IMR-90 (cell line): ENCODE results near the gene KTI12. TPM values are rescaled to one million over a fixed set of nuclear protein-coding genes. Genes with fewer than 3 reads are reported as not detected.
A peak's percentile ranks its signal among the peaks of the same experiment; 100 is the strongest.

Experiments
- ATAC-seq: fragments of 200-7000 bp; cut with Tn5 transposase; 2 replicates; pipeline ENCODE4 v1.9.1; 2020; ENCODE audit warnings: low read depth, mild to moderate bottlenecking, moderate library complexity
- BruUV-seq: library from RNA; stranded (reverse); fragments of 400-500 nt; replicated peaks from 2 replicates; lab custom pipeline; 2021; lab: Mats Ljungman, UMichigan
- CTCF ChIA-PET: fragments of 300-600 bp; formaldehyde crosslinking; extraction: SDS; loops from one replicate; lab custom pipeline; 2021; ENCODE audit warnings: antibody characterized with exemption; lab: Yijun Ruan, JAX
- POLR2A ChIA-PET: fragments of 300-600 bp; sonication (Branson Sonifier 250); formaldehyde crosslinking; loops from one replicate; lab custom pipeline; 2022; ENCODE audit warnings: antibody characterized with exemption; ENCODE audit not compliant: unreplicated experiment; lab: Charles Lee
- DNase-seq: peaks from one replicate; pipeline ENCODE4 v3.0.0; 2013
- H2AFZ ChIP-seq: replicated peaks from 2 replicates; pipeline ENCODE3; 2013; ENCODE audit warnings: low read length, mild to moderate bottlenecking; ENCODE audit not compliant: poor library complexity
- H2AK5ac ChIP-seq: 2 replicates; pipeline ENCODE4 v1.6.1; 2013; ENCODE audit warnings: low read depth, low read length, inconsistent platforms
- H2AK9ac ChIP-seq: replicated peaks from 2 replicates; pipeline ENCODE3; 2013; ENCODE audit warnings: mild to moderate bottlenecking, low read depth, low read length, moderate library complexity; ENCODE audit not compliant: poor library complexity
- H2BK120ac ChIP-seq: 2 replicates; pipeline ENCODE4 v1.6.1; 2013; ENCODE audit warnings: low read depth, low read length, inconsistent platforms
- H2BK15ac ChIP-seq: 3 replicates; pipeline ENCODE4 v1.6.1; 2013; ENCODE audit warnings: low read depth, low read length, inconsistent platforms
- H2BK20ac ChIP-seq: 2 replicates; pipeline ENCODE4 v1.6.1; 2013; ENCODE audit warnings: low read depth, mild to moderate bottlenecking, inconsistent platforms, low read length, moderate library complexity
- H2BK5ac ChIP-seq: 2 replicates; pipeline ENCODE4 v1.6.1; 2013; ENCODE audit warnings: mild to moderate bottlenecking, low read depth, low read length, inconsistent platforms; ENCODE audit not compliant: poor library complexity, severe bottlenecking
- H3K14ac ChIP-seq: replicated peaks from 2 replicates; pipeline ENCODE4 v1.6.1; 2013; ENCODE audit warnings: low read depth, low read length, inconsistent platforms
- H3K18ac ChIP-seq: 2 replicates; pipeline ENCODE4 v1.6.1; 2013; ENCODE audit warnings: low read depth, low read length, control low read depth
- H3K23ac ChIP-seq: 2 replicates; pipeline ENCODE4 v1.6.1; 2013; ENCODE audit warnings: low read depth, low read length, inconsistent platforms
- H3K27ac ChIP-seq: 2 replicates; pipeline ENCODE4 v1.5.1; 2013; ENCODE audit warnings: mild to moderate bottlenecking, control low read depth, low read length; ENCODE audit not compliant: insufficient read depth
- H3K27me3 ChIP-seq: 2 replicates; pipeline ENCODE4 v1.6.1; 2013; ENCODE audit warnings: low read length; ENCODE audit not compliant: control insufficient read depth, insufficient read depth
- H3K36me3 ChIP-seq: 2 replicates; pipeline ENCODE4 v1.6.1; 2013; ENCODE audit warnings: low read length, mixed read lengths; ENCODE audit not compliant: control insufficient read depth, insufficient read depth
- H3K4ac ChIP-seq: 2 replicates; pipeline ENCODE4 v1.6.1; 2013; ENCODE audit warnings: low read depth, low read length, inconsistent platforms
- H3K4me1 ChIP-seq: 2 replicates; pipeline ENCODE4 v1.6.1; 2013; ENCODE audit warnings: low read length, mixed read lengths; ENCODE audit not compliant: control insufficient read depth, insufficient read depth
- H3K4me2 ChIP-seq: 2 replicates; pipeline ENCODE4 v1.6.1; 2013; ENCODE audit warnings: low read depth, mild to moderate bottlenecking, control low read depth, low read length, moderate library complexity
- H3K4me3 ChIP-seq: 2 replicates; pipeline ENCODE4 v1.5.1; 2013; ENCODE audit warnings: low read depth, mild to moderate bottlenecking, control low read depth, low read length, moderate library complexity; ENCODE audit not compliant: insufficient read depth
- H3K56ac ChIP-seq: 2 replicates; pipeline ENCODE4 v1.6.1; 2013; ENCODE audit warnings: low read length, inconsistent platforms; ENCODE audit not compliant: insufficient read depth; ENCODE audit errors: extremely low read depth
- H3K79me1 ChIP-seq, 2 experiments: 2 replicates each; pipeline ENCODE4 v1.6.1; 2013; ENCODE audit warnings: low read length in 2 of 2, inconsistent platforms in 1 of 2, low read depth in 1 of 2
- H3K9ac ChIP-seq: 2 replicates; pipeline ENCODE4 v1.6.1; 2013; ENCODE audit warnings: low read depth, low read length, control low read depth
- H3K9me1 ChIP-seq: 2 replicates; pipeline ENCODE4 v1.6.1; 2013; ENCODE audit warnings: low read length, inconsistent platforms; ENCODE audit not compliant: insufficient read depth
- H3K9me3 ChIP-seq: 2 replicates; pipeline ENCODE4 v1.6.1; 2013; ENCODE audit warnings: low read length; ENCODE audit not compliant: control insufficient read depth, insufficient read depth
- H4K20me1 ChIP-seq: 2 replicates; pipeline ENCODE4 v1.6.1; 2013; ENCODE audit warnings: low read length, inconsistent platforms; ENCODE audit not compliant: insufficient read depth
- H4K5ac ChIP-seq: 2 replicates; pipeline ENCODE4 v1.6.1; 2013; ENCODE audit warnings: mild to moderate bottlenecking, low read depth, low read length, control low read depth
- H4K8ac ChIP-seq, 2 experiments: 2 replicates each; pipeline ENCODE4 v1.6.1; 2013; ENCODE audit warnings: low read depth in 2 of 2, low read length in 2 of 2, control low read depth in 1 of 2, inconsistent platforms in 1 of 2
- H4K91ac ChIP-seq: 2 replicates; pipeline ENCODE4 v1.6.1; 2013; ENCODE audit warnings: low read depth, low read length, inconsistent platforms; ENCODE audit not compliant: insufficient read depth
- CHD1 ChIP-seq: IDR thresholded peaks from 2 replicates; pipeline ENCODE4 v1.6.1; 2012; ENCODE audit warnings: low read depth, low read length, improper control_type of control experiment
- MAZ ChIP-seq: IDR thresholded peaks from 2 replicates; pipeline ENCODE4 v1.6.1; 2012; ENCODE audit warnings: low read depth, mild to moderate bottlenecking, low read length, improper control_type of control experiment, moderate library complexity, borderline replicate concordance
- WGBS, 2 experiments: methylation state at CpG; one replicate each; pipeline versions ENCODE4 v1.1.5 to v1.1.7; 2013; ENCODE audit warnings: missing lambda C conversion rate in 2 of 2; ENCODE audit not compliant: insufficient read length in 1 of 2; ENCODE audit errors: extremely low coverage in 2 of 2; 5-methylcytosine and 5-hydroxymethylcytosine counted together
- dilution Hi-C: fragments of 300-500 bp; cut with HindIII; formaldehyde crosslinking; loops from one replicate; pipeline ENCODE4 v1.14.3; 2018; ENCODE audit warnings: low sequenced_read_pairs; ENCODE audit not compliant: unreplicated experiment
- in situ Hi-C: fragments of 300-500 bp; cut with MboI; formaldehyde crosslinking; loops from 3 replicates; pipeline ENCODE4 v1.14.3; 2019; ENCODE audit warnings: low sequenced_read_pairs, inconsistent platforms, mixed read lengths
- intact Hi-C: fragments of 100-400 bp; cut with micrococcal nuclease; formaldehyde crosslinking; loops from 2 replicates; pipeline ENCODE4 v1.10.0; 2022
- polyA plus RNA-seq, 3 experiments: library from polyadenylated mRNA; depleted of rRNA; stranded (reverse); fragments of >200 nt; gene quantifications; 2 replicates each; pipeline ENCODE4 v1.2.3, GENCODE V29; 2012; ENCODE audit warnings: low replicate concordance in 1 of 3
- total RNA-seq: library from RNA; depleted of rRNA; stranded (reverse); fragments of >200 nt; gene quantifications from 2 replicates; pipeline ENCODE4 v1.2.3, GENCODE V29; 2012

Gene KTI12
- total and polyA plus RNA-seq, 2 of the 4 experiments (the other 2 are of a cell fraction) = 15.2 to 16.3 TPM

GRCh38 chr1:52056937-52057231 lies 23.3 kb upstream of the KTI12 start:
- in situ Hi-C loops = no loop called here
- no TSS peak for BruUV-seq
- H4K5ac ChIP-seq = peak overlapping the region; percentile 36
- peak overlapping the region; percentile 97 for H2AK5ac ChIP-seq
- H3K18ac ChIP-seq = 0 out of 2 replicates have a peak overlapping the region, but pooled peaks have one; percentile 19
- H3K9me1 ChIP-seq = no peaks in the 10 kb centered on the region
- peak overlapping the region; percentile 94 for H3K14ac ChIP-seq
- peak overlapping the region; percentile 85 for H3K9ac ChIP-seq
- WGBS, 2 experiments = no CpG with 5 or more reads among the region's 4 CpGs
- peak overlapping the region; percentile 78; the same call in 2 of the 3 replicates for H2BK15ac ChIP-seq
- H3K56ac ChIP-seq = peak overlapping the region; percentile 85
- H2AK9ac ChIP-seq = peak overlapping the region; percentile 99
- H4K20me1 ChIP-seq = peaks cover 20% of the 10 kb centered on the region; the same call in 1 of the 2 replicates
- peak overlapping the region; percentile 92 for H2BK5ac ChIP-seq
- ATAC-seq (no peak), DNase-seq (no peak)
- H3K4me1 ChIP-seq = peaks cover 4% of the 10 kb centered on the region; the same call in 1 of the 2 replicates
- H3K27ac ChIP-seq = peak overlapping the region; percentile 89
- dilution Hi-C loops = no loop called here
- H3K4ac ChIP-seq = peak overlapping the region; percentile 85
- peak overlapping the region; percentile 75 for H3K23ac ChIP-seq
- TF ChIP-seq CHD1 (0 out of 2 replicates have a peak, but pooled peaks have one; percentile 9), MAZ (no peak)
- H4K8ac ChIP-seq = peak overlapping the region; percentile 88 to 91
- intact Hi-C loops = loop anchor here (2.0 kb wide), 2 partner anchors 54 to 160 kb away; no protein-coding TSS in a partner anchor
- POLR2A ChIA-PET = no interaction called here
- no peaks in the 10 kb centered on the region for H3K9me3 ChIP-seq
- peak overlapping the region; percentile 93 for H2AFZ ChIP-seq
- H3K27me3 ChIP-seq = no peaks in the 10 kb centered on the region
- peak overlapping the region; percentile 84 for H3K4me3 ChIP-seq
- H3K36me3 ChIP-seq = peaks cover 16% of the 10 kb centered on the region
- no peak overlapping the region for H2BK20ac ChIP-seq
- CTCF ChIA-PET = no interaction called here
- peak overlapping the region; percentile 96 for H4K91ac ChIP-seq
- peak overlapping the region; percentile 86 for H3K4me2 ChIP-seq
- H2BK120ac ChIP-seq = peak overlapping the region; percentile 9; the same call in 1 of the 2 replicates
- peaks cover 30 to 66% of the 10 kb centered on the region in 2 experiments for H3K79me1 ChIP-seq
